OCI-LY7 (cell line): ENCODE data around the gene GCH1. TPM values are rescaled to one million over a fixed set of nuclear protein-coding genes. Genes with fewer than 3 reads are reported as not detected.

Experiments
- BruUV-seq: library from RNA; stranded (reverse); fragments of 400-500 nt; replicated peaks from 2 replicates; lab custom pipeline; 2021; lab: Mats Ljungman, UMichigan
- CTCF ChIA-PET: fragments of 300-600 bp; sonication (Branson Sonifier 250); formaldehyde crosslinking; loops from one replicate; lab custom pipeline; 2022; ENCODE audit warnings: antibody characterized with exemption; ENCODE audit not compliant: unreplicated experiment; lab: Charles Lee
- POLR2A ChIA-PET: fragments of 300-600 bp; sonication (Branson Sonifier 250); formaldehyde crosslinking; loops from one replicate; lab custom pipeline; 2022; ENCODE audit warnings: antibody characterized with exemption; lab: Charles Lee
- DNase-seq: peaks from one replicate; pipeline ENCODE4 v3.0.0-alpha.2; 2015; ENCODE audit warnings: low spot score
- H2AFZ ChIP-seq: fragments of 200-600 bp; sonication (generic), shearing (Covaris generic); 2 replicates; pipeline ENCODE4 v1.6.1; 2014; ENCODE audit warnings: mild to moderate bottlenecking, antibody characterized with exemption, low read length, moderate library complexity
- H3K27ac ChIP-seq: fragments of 200-600 bp; sonication (generic); 2 replicates; pipeline ENCODE4 v1.5.1; 2014; ENCODE audit warnings: mixed run types, low read depth, mild to moderate bottlenecking, moderate library complexity, low read length, inconsistent platforms; ENCODE audit not compliant: poor library complexity, severe bottlenecking
- H3K36me3 ChIP-seq: fragments of 200-600 bp; sonication (generic); 2 replicates; pipeline ENCODE4 v1.6.1; 2014; ENCODE audit warnings: mild to moderate bottlenecking, antibody characterized with exemption, low read length, moderate library complexity, mixed read lengths; ENCODE audit not compliant: insufficient read depth
- H3K4me1 ChIP-seq: fragments of 200-600 bp; sonication (generic); 2 replicates; pipeline ENCODE4 v1.5.1; 2014; ENCODE audit warnings: mild to moderate bottlenecking, low read length; ENCODE audit not compliant: insufficient read depth, poor library complexity, severe bottlenecking
- H3K4me2 ChIP-seq: fragments of 200-600 bp; sonication (generic); 2 replicates; pipeline ENCODE4 v1.6.1; 2014; ENCODE audit warnings: mild to moderate bottlenecking, low read length
- H3K4me3 ChIP-seq: fragments of 200-600 bp; sonication (generic); 2 replicates; pipeline ENCODE4 v1.5.1; 2014; ENCODE audit warnings: mild to moderate bottlenecking, low read depth, low read length; ENCODE audit not compliant: poor library complexity, severe bottlenecking
- H3K79me2 ChIP-seq: fragments of 200-600 bp; sonication (generic); 2 replicates; pipeline ENCODE4 v1.6.1; 2016; ENCODE audit warnings: low read depth, mild to moderate bottlenecking, low read length, moderate library complexity, mixed read lengths; ENCODE audit not compliant: insufficient read depth
- H3K9me2 ChIP-seq: fragments of 200-600 bp; sonication (generic); 2 replicates; pipeline ENCODE4 v1.6.1; 2016; ENCODE audit warnings: mild to moderate bottlenecking, low read length, mixed read lengths; ENCODE audit not compliant: insufficient read depth
- H3K9me3 ChIP-seq: fragments of 200-600 bp; sonication (generic); 2 replicates; pipeline ENCODE4 v1.6.1; 2014; ENCODE audit warnings: mild to moderate bottlenecking, mixed run types, low read length, mixed read lengths
- H4K20me1 ChIP-seq: fragments of 200-600 bp; sonication (generic); 2 replicates; pipeline ENCODE4 v1.6.1; 2014; ENCODE audit warnings: mild to moderate bottlenecking, antibody characterized with exemption, low read length, moderate library complexity, mixed read lengths; ENCODE audit not compliant: insufficient read depth
- EZH2phosphoT487 ChIP-seq: fragments of 200-600 bp; sonication (generic); IDR thresholded peaks from 2 replicates; pipeline ENCODE4 v1.6.1; 2018; ENCODE audit warnings: low read depth, borderline replicate concordance, mild to moderate bottlenecking, mixed run types, antibody characterized with exemption, low read length, moderate library complexity, mixed read lengths
- intact Hi-C: fragments of 100-400 bp; cut with micrococcal nuclease; formaldehyde crosslinking; loops from one replicate; pipeline ENCODE4 v1.10.0; 2022; ENCODE audit not compliant: unreplicated experiment
- total RNA-seq, 2 experiments: library from RNA; depleted of rRNA in 1 of 2; stranded (reverse); fragments of >200 nt in 1 of 2; shearing (Covaris generic) in 1 of 2; gene quantifications; 2 replicates each; pipeline ENCODE4 v1.2.3, GENCODE V29; 2014 to 2022
- TF ChIP-seq, protein P1 (sequence below): fragments of 200-600 bp; sonication (generic); conservative IDR thresholded peaks from 2 replicates; pipeline ENCODE4 v1.5.1; 2014; ENCODE audit warnings: mild to moderate bottlenecking, antibody characterized with exemption, low read length, moderate library complexity, mixed read lengths

Gene GCH1
- total RNA-seq, 2 experiments from 2014 or later: 14.7 to 22.5 TPM

DNA sequence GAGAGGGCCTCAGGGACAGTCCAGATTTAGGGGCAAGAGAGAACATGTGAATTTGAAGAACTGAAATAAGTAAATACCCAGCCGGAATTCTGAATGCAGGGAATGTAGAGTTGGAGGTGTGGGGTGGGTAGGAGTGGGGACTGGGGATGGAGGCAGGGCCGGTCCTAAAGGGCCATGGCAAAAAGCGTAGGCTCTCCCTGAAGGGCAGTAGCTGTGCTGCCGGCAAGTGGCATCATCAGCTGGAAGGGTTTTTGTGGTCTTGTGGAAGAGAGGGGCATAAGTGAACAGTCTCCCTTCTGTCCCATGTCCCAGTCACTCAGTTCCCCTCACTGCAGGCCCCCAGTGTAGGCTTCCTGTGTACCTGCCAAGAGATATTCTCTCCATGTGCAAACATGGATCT, 104.6 kb downstream of the GCH1 start:
- Histone ChIP-seq H4K20me1 (no peaks in the 10 kb centered on the region), H2AFZ (no peak overlapping the region), H3K9me3 (0 out of 2 replicates have a peak, but pooled peaks cover 7% of the 10 kb centered on the region), H3K4me1 (no peaks in the 10 kb centered on the region), H3K36me3 (no peaks in the 10 kb centered on the region), H3K4me2 (no peak overlapping the region), H3K9me2 (no peaks in the 10 kb centered on the region), H3K4me3 (no peak overlapping the region), H3K27ac (no peak overlapping the region), H3K79me2 (no peaks in the 10 kb centered on the region)
- intact Hi-C loops: no loop called here
- TF ChIP-seq, protein P1, sequence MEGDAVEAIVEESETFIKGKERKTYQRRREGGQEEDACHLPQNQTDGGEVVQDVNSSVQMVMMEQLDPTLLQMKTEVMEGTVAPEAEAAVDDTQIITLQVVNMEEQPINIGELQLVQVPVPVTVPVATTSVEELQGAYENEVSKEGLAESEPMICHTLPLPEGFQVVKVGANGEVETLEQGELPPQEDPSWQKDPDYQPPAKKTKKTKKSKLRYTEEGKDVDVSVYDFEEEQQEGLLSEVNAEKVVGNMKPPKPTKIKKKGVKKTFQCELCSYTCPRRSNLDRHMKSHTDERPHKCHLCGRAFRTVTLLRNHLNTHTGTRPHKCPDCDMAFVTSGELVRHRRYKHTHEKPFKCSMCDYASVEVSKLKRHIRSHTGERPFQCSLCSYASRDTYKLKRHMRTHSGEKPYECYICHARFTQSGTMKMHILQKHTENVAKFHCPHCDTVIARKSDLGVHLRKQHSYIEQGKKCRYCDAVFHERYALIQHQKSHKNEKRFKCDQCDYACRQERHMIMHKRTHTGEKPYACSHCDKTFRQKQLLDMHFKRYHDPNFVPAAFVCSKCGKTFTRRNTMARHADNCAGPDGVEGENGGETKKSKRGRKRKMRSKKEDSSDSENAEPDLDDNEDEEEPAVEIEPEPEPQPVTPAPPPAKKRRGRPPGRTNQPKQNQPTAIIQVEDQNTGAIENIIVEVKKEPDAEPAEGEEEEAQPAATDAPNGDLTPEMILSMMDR: no peak
- TF ChIP-seq EZH2phosphoT487: no peak
- ChIA-PET POLR2A (no interaction called here), CTCF (no interaction called here)
- DNase-seq: no peak
- no TSS peak for BruUV-seq

DNA sequence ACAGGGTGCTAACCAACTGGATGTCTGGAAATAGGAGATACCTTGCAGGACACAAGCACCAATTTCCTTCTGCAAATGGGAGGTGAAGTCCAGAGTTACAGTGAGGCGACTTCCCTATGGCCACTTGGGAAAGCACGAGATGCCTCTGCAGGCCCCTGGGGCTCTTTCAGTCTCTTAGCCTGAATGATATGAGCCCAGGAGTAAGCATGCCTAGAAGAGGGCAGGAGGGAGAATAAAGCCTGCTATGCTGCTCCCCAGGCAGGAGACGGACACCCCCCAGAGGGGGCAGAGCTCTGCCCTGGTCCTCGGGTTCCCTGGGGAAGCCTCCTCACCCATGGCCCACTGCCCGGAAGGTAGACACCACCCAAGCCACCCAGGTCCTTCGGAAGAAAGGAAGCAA, 105.1 kb downstream of the GCH1 start:
- CTCF ChIA-PET: no interaction called here

DNA sequence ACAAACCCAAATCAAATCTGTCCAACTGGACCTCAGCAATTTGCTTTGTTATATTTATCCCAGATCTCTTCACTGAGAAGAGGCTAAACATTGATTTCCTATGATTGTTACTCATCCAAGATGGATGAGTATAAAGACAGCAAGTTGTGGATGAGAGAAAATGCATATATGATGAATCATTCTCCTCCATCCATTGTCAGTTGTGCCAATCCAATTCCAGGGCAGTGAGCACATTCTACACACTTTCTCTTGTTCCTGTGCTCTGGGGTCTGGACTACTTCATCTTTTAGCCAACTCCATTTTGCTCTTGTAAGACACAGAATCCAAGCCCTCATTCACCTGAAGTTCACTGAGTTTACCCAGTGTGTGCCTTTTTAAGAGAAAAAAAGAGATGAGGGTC, 105.7 kb downstream of the GCH1 start:
- BruUV-seq: no TSS peak
- Histone ChIP-seq H3K4me1 (no peaks in the 10 kb centered on the region), H3K27ac (no peak overlapping the region), H3K4me3 (no peak overlapping the region), H3K79me2 (no peaks in the 10 kb centered on the region), H3K4me2 (no peak overlapping the region), H3K9me3 (0 out of 2 replicates have a peak, but pooled peaks cover 7% of the 10 kb centered on the region), H2AFZ (no peak overlapping the region), H3K9me2 (no peaks in the 10 kb centered on the region), H3K36me3 (no peaks in the 10 kb centered on the region), H4K20me1 (no peaks in the 10 kb centered on the region)
- no peak for TF ChIP-seq EZH2phosphoT487
- TF ChIP-seq, protein P1: no peak
- CTCF ChIA-PET: no interaction called here
- DNase-seq: no peak
- POLR2A ChIA-PET: no interaction called here
- intact Hi-C loops: no loop called here

More for the DNA sequence above, 105.1 kb downstream of the GCH1 start:
- H3K4me3 ChIP-seq: no peak overlapping the region
- no peak overlapping the region for H3K4me2 ChIP-seq
- intact Hi-C loops: no loop called here
- no peaks in the 10 kb centered on the region for H4K20me1 ChIP-seq
- no peaks in the 10 kb centered on the region for H3K79me2 ChIP-seq
- H3K27ac ChIP-seq: no peak overlapping the region
- TF ChIP-seq, protein P1: no peak
- no peak for TF ChIP-seq EZH2phosphoT487
- H3K9me3 ChIP-seq: 0 out of 2 replicates have a peak, but pooled peaks cover 7% of the 10 kb centered on the region
- no peaks in the 10 kb centered on the region for H3K36me3 ChIP-seq
- no TSS peak for BruUV-seq
- H3K4me1 ChIP-seq: no peaks in the 10 kb centered on the region
- H2AFZ ChIP-seq: no peak overlapping the region
- no peaks in the 10 kb centered on the region for H3K9me2 ChIP-seq
- no peak for DNase-seq
- POLR2A ChIA-PET: no interaction called here
